SK-N-SH treated with all-trans-retinoic acid at 6 μM for 48 hours (cell line): Measurements from ENCODE around the gene EPS8L2.

ENCODE experiments used
- ATAC-seq: fragments of 200-7000 bp; cut with Tn5 transposase; 3 replicates; pipeline ENCODE4 v1.9.1; 2020; ENCODE audit warnings: mild to moderate bottlenecking, moderate library complexity
- BACH2 ChIP-seq: fragments of 250-450 bp; sonication (Bioruptor Pico); IDR thresholded peaks from 2 replicates; pipeline ENCODE4 v1.9.0; 2021; ENCODE audit warnings: mild to moderate bottlenecking, borderline replicate concordance
- CREB5 ChIP-seq: fragments of 250-450 bp; sonication (Bioruptor Pico); IDR thresholded peaks from 2 replicates; pipeline ENCODE4 v1.5.1; 2020; ENCODE audit warnings: low read depth, mild to moderate bottlenecking, moderate library complexity
- CSDC2 ChIP-seq: fragments of 250-450 bp; sonication (Bioruptor Pico); IDR thresholded peaks from 2 replicates; pipeline ENCODE4 v1.5.0; 2020; ENCODE audit warnings: mild to moderate bottlenecking, moderate library complexity
- CSRNP3 ChIP-seq: fragments of 250-450 bp; sonication (Bioruptor Pico); IDR thresholded peaks from 2 replicates; pipeline ENCODE4 v1.5.1; 2021; ENCODE audit warnings: mild to moderate bottlenecking, moderate library complexity
- ESRRG ChIP-seq: fragments of 250-450 bp; sonication (Bioruptor Pico); IDR thresholded peaks from 2 replicates; pipeline ENCODE4 v1.6.1; 2021; ENCODE audit warnings: mild to moderate bottlenecking
- GLIS3 ChIP-seq: fragments of 250-450 bp; sonication (Bioruptor Pico); IDR thresholded peaks from 2 replicates; pipeline ENCODE4 v1.5.0; 2020; ENCODE audit warnings: mild to moderate bottlenecking, moderate library complexity
- PATZ1 ChIP-seq: fragments of 250-450 bp; sonication (Bioruptor Pico); IDR thresholded peaks from 2 replicates; pipeline ENCODE4 v1.8.0; 2020; ENCODE audit warnings: mild to moderate bottlenecking, moderate library complexity, borderline replicate concordance
- POU6F1 ChIP-seq: fragments of 250-450 bp; sonication (Bioruptor Pico); IDR thresholded peaks from 2 replicates; pipeline ENCODE4 v1.8.0; 2021; ENCODE audit warnings: low read depth, mild to moderate bottlenecking, moderate library complexity, borderline replicate concordance
- PPARA ChIP-seq: fragments of 250-450 bp; sonication (Bioruptor Pico); IDR thresholded peaks from 2 replicates; pipeline ENCODE4 v1.5.0; 2020; ENCODE audit warnings: mild to moderate bottlenecking, borderline replicate concordance
- RARB ChIP-seq: fragments of 250-450 bp; sonication (Bioruptor Pico); IDR thresholded peaks from 2 replicates; pipeline ENCODE4 v1.8.0; 2021; ENCODE audit warnings: mild to moderate bottlenecking, moderate library complexity
- SNAI2 ChIP-seq: fragments of 250-450 bp; sonication (Bioruptor Pico); IDR thresholded peaks from 2 replicates; pipeline ENCODE4 v1.5.0; 2020; ENCODE audit warnings: mild to moderate bottlenecking, moderate library complexity
- TCF4 ChIP-seq: fragments of 250-450 bp; sonication (Bioruptor Pico); IDR thresholded peaks from 2 replicates; pipeline ENCODE4 v1.8.0; 2021; ENCODE audit warnings: mild to moderate bottlenecking, moderate library complexity, borderline replicate concordance
- TOX ChIP-seq: fragments of 250-450 bp; sonication (Bioruptor Pico); IDR thresholded peaks from 2 replicates; pipeline ENCODE4 v1.8.0; 2021; ENCODE audit warnings: mild to moderate bottlenecking, moderate library complexity, borderline replicate concordance
- TSHZ2 ChIP-seq: fragments of 250-450 bp; sonication (Bioruptor Pico); IDR thresholded peaks from 2 replicates; pipeline ENCODE4 v1.5.0; 2020; ENCODE audit warnings: mild to moderate bottlenecking, moderate library complexity
- ZC3H10 ChIP-seq: fragments of 250-450 bp; sonication (Bioruptor Pico); IDR thresholded peaks from 2 replicates; pipeline ENCODE4 v1.5.1; 2021; ENCODE audit warnings: mild to moderate bottlenecking, moderate library complexity
- ZFP3 ChIP-seq: fragments of 250-450 bp; sonication (Bioruptor Pico); IDR thresholded peaks from 2 replicates; pipeline ENCODE4 v1.5.0; 2020; ENCODE audit warnings: mild to moderate bottlenecking, moderate library complexity
- ZFP30 ChIP-seq: fragments of 450-650 bp; formaldehyde crosslinking; IDR thresholded peaks from 2 replicates; pipeline ENCODE4 v1.5.0; 2022; ENCODE audit warnings: mild to moderate bottlenecking, moderate library complexity
- ZNF565 ChIP-seq: fragments of 450-650 bp; formaldehyde crosslinking; conservative IDR thresholded peaks from 2 replicates; pipeline ENCODE4 v1.5.0; 2020; ENCODE audit warnings: low read depth, mild to moderate bottlenecking, moderate library complexity
- ZNF70 ChIP-seq: fragments of 450-650 bp; formaldehyde crosslinking; IDR thresholded peaks from 2 replicates; pipeline ENCODE4 v1.5.0; 2020; ENCODE audit warnings: mild to moderate bottlenecking, moderate library complexity
- ZNF8 ChIP-seq: fragments of 450-650 bp; formaldehyde crosslinking; IDR thresholded peaks from 2 replicates; pipeline ENCODE4 v1.5.0; 2020; ENCODE audit warnings: mild to moderate bottlenecking, moderate library complexity

EPS8L2 gene

GRCh38 chr11:657691-658126, 48.3 kb upstream of the EPS8L2 start:
- ATAC-seq: no peak
- TF ChIP-seq ZNF70 (CRISPR knock-in tag) (no peak), CSDC2 (CRISPR knock-in tag) (no peak)

GRCh38 chr11:659532-660085, 46.4 kb upstream of the EPS8L2 start:
- TF ChIP-seq RARB (CRISPR knock-in tag): no peak
- no peak for TF ChIP-seq ZFP30
- TF ChIP-seq CSRNP3 (CRISPR knock-in tag): no peak
- no peak for TF ChIP-seq ZC3H10 (CRISPR knock-in tag)
- TF ChIP-seq PATZ1: no peak
- TF ChIP-seq CSDC2 (CRISPR knock-in tag): no peak
- no peak for TF ChIP-seq BACH2 (CRISPR knock-in tag)
- no peak for TF ChIP-seq TSHZ2
- TF ChIP-seq TOX (CRISPR knock-in tag): no peak
- no peak for TF ChIP-seq ZNF8 (CRISPR knock-in tag)
- no peak for TF ChIP-seq SNAI2 (CRISPR knock-in tag)
- no peak for TF ChIP-seq PPARA (CRISPR knock-in tag)
- no peak for TF ChIP-seq ZNF70 (CRISPR knock-in tag)
- TF ChIP-seq GLIS3 (CRISPR knock-in tag): no peak
- no peak for ATAC-seq

- TF ChIP-seq ESRRG (CRISPR knock-in tag): no peak
- TF ChIP-seq RARB (CRISPR knock-in tag): no peak
- TF ChIP-seq PPARA (CRISPR knock-in tag): no peak
- no peak for TF ChIP-seq ZNF70 (CRISPR knock-in tag)
- TF ChIP-seq CREB5 (CRISPR knock-in tag): no peak
- no peak for ATAC-seq
These were observed 45.8 kb upstream of the EPS8L2 start for GRCh38 chr11:660281-660680.

- ATAC-seq: no peak
- TF ChIP-seq POU6F1 (CRISPR knock-in tag) (no peak), ZNF565 (CRISPR knock-in tag) (no peak), ZFP3 (no peak), CSRNP3 (CRISPR knock-in tag) (no peak), BACH2 (CRISPR knock-in tag) (no peak), CREB5 (CRISPR knock-in tag) (no peak), ESRRG (CRISPR knock-in tag) (no peak), PATZ1 (no peak), TCF4 (CRISPR knock-in tag) (no peak), ZNF8 (CRISPR knock-in tag) (no peak)
These were observed 45.2 kb upstream of the EPS8L2 start for GRCh38 chr11:660681-661444.
